Mucosa of rectum (tissue), 2 donors: Measurements from ENCODE around the gene RABEP1.

Experiments used
- H3K27ac ChIP-seq, 2 donors: one replicate each; pipeline ENCODE4 v1.7.0; 2013; ENCODE audit warnings: inconsistent platforms in 2 of 2, low read depth in 2 of 2, low read length in 2 of 2
- H3K27me3 ChIP-seq, 2 donors: one replicate each; pipeline ENCODE4 v1.7.0; 2013; ENCODE audit warnings: low read length in 2 of 2; ENCODE audit not compliant: control insufficient read depth in 2 of 2, insufficient read depth in 2 of 2
- H3K36me3 ChIP-seq, 2 donors: one replicate each; pipeline ENCODE4 v1.7.0; 2013; ENCODE audit warnings: low read length in 2 of 2; ENCODE audit not compliant: control insufficient read depth in 2 of 2, insufficient read depth in 2 of 2
- H3K4me1 ChIP-seq, 2 donors: one replicate each; pipeline ENCODE4 v1.7.0; 2013; ENCODE audit warnings: low read length in 2 of 2, mild to moderate bottlenecking in 1 of 2; ENCODE audit not compliant: control insufficient read depth in 2 of 2, insufficient read depth in 2 of 2
- H3K4me3 ChIP-seq, 2 donors: one replicate each; pipeline ENCODE4 v1.7.0; 2013; ENCODE audit warnings: low read length in 2 of 2
- H3K9ac ChIP-seq, 2 donors: one replicate each; pipeline ENCODE4 v1.7.0; 2013; ENCODE audit warnings: low read length in 2 of 2, low read depth in 1 of 2, mild to moderate bottlenecking in 1 of 2
- H3K9me3 ChIP-seq, 2 donors: one replicate each; pipeline ENCODE4 v1.7.0; 2013; ENCODE audit warnings: low read length in 2 of 2; ENCODE audit not compliant: control insufficient read depth in 2 of 2
- donor health status: healthy.
- donor health status: Normal muscosa, but diverticular disease.

The RABEP1 gene

DNA sequence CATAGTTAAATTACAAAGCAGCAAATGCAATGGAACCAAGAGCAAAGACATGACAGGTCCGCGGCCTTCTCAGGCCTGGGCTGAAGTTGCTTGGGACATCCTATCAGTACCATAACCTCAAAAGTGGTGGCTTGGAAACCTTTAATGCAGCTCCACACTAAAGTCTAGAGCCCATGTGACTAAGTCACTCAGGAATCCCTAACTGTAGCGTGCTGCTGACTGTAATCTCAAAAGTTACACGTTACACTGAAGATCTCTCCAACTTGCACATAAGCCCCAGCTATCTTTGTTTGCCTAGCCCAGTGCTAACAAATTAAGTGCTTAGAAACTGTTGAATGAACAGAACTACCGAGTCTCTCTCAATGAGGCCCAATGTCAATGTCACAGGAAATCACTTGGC, 109.6 kb downstream of the RABEP1 start:
- no peaks in the 10 kb centered on the region for H3K9me3 ChIP-seq
- H3K36me3 ChIP-seq: peaks cover 75% of the 10 kb centered on the region in 2 donors
- H3K4me1 ChIP-seq: no peaks in the 10 kb centered on the region
- no peak overlapping the region for H3K9ac ChIP-seq
- H3K4me3 ChIP-seq: no peak overlapping the region
- H3K27ac ChIP-seq: no peak overlapping the region
- no peaks in the 10 kb centered on the region for H3K27me3 ChIP-seq

DNA sequence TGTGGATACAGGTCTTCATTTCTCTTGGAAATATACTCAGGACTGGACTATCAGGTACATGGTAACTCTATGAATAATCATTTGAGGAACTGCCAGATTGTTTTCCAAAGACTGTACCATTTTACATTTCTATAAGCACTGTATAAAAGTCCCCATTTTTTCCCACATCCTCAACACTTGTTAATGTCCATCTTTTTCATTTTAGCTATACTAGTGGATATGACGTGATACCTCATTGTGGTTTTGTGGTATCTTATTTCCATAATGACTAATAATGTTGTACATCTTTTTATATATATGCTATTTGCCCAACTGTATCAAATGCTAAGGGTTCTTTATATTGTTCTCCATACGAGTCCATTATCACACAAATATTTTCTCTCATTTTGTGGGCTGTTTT, 114.5 kb downstream of the RABEP1 start:
- H3K4me1 ChIP-seq: no peaks in the 10 kb centered on the region
- peaks cover 52 to 66% of the 10 kb centered on the region in 2 donors for H3K36me3 ChIP-seq

DNA sequence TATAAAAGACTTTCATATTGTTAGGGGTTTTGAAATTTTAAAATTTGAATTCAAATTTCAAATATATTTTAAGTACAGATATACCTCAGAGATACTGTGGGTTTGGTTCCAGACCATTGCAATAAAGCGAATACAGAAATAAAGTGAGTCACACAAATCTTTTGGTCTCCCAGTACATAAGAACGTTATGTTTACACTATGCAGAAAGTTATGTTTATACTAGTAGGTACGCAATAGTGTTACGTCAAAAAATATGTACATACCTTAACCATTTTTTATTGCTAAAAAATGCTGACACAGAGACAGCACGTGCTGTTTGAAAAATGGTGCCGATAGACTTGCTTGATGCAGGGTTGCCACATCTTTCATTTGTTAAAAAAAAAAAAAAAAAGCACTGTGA, 117.7 kb downstream of the RABEP1 start:
- Histone ChIP-seq H3K36me3 (peaks cover 51 to 65% of the 10 kb centered on the region in 2 donors), H3K27ac (no peak overlapping the region), H3K4me1 (no peaks in the 10 kb centered on the region), H3K27me3 (no peaks in the 10 kb centered on the region), H3K9me3 (no peaks in the 10 kb centered on the region), H3K4me3 (no peak overlapping the region), H3K9ac (no peak overlapping the region)

More for the DNA sequence above, 114.5 kb downstream of the RABEP1 start:
- H3K4me3 ChIP-seq: no peak overlapping the region
- no peaks in the 10 kb centered on the region for H3K27me3 ChIP-seq
- H3K27ac ChIP-seq: no peak overlapping the region
- no peaks in the 10 kb centered on the region for H3K9me3 ChIP-seq
- no peak overlapping the region for H3K9ac ChIP-seq

DNA sequence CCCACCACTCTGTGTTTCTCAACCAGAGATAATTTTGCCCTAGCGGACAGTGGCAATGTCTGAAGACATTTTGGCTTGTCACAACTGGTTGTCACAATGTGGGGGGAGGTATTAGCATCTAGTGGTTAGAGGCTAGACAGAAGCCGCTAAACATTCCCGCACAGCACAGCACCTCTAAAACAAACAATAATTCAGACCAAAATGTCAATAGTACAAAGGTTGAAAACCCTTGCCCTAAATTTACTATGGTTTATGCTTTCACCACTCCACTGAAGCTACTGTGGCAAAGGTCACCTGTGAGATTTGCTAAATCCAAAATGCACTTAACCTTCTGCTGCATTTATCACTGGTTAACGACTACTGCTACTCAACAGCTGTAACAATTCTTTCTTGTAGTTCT, 123.3 kb downstream of the RABEP1 start:
- no peaks in the 10 kb centered on the region for H3K9me3 ChIP-seq
- H3K4me1 ChIP-seq: peaks cover 0 to 7% of the 10 kb centered on the region in 2 donors
- no peaks in the 10 kb centered on the region for H3K27me3 ChIP-seq
- no peak overlapping the region for H3K27ac ChIP-seq
- no peak overlapping the region for H3K4me3 ChIP-seq
- peaks cover 69 to 77% of the 10 kb centered on the region in 2 donors for H3K36me3 ChIP-seq
- H3K9ac ChIP-seq: no peak overlapping the region

DNA sequence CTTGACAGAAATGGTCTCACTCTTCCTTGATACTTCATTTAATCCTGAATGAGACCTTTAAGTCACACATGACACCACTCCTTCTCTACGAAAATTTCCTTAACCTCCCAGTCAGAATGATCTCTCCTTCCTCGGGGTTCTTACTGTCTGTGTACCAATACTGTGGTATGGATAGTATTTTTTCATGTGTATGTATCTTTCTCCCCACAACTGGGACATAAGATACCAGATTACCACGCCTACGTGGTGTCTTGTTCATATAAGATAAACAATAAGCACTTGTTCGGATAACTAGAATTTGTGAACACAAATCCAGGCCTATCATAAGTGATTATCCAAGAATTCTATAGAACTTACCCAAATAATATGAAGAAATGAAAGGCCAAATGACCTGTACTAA, 126.1 kb downstream of the RABEP1 start:
- peaks cover 71 to 79% of the 10 kb centered on the region in 2 donors for H3K36me3 ChIP-seq

DNA sequence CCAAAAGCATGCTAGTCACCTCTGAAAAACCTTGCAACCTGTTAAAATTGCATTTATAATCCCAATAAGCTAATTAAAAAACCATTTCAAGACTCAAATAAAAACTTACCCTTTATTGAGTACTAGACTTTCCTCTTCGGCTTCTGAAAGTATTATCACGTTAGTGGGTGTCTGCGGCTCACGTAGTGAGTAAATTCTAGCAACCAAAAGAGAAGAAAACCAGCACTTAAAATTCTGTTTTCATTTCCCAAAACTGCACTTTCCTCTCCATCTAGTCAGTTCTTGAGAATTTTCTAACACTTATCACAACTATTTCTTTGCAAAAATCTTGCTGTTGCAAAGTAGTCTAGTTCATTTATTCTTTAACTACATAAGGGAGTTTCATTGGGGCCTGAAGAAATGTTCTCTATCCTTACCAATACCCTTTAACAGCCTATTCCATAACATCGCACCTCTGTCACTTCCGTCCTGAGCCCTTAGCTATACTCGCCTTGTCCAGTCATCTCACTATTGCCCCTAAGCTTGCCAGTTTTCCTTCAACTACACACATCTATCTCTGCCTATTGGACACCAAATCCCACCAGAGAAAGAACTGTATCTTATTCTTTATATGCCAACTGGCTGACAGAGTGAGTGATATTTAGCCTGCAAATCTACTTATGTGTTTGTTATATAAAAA, 128.6 kb downstream of the RABEP1 start:
- Histone ChIP-seq H3K27ac (no peak overlapping the region), H3K4me1 (peaks cover 0 to 15% of the 10 kb centered on the region in 2 donors), H3K36me3 (peaks cover 71 to 73% of the 10 kb centered on the region in 2 donors), H3K27me3 (no peaks in the 10 kb centered on the region), H3K9me3 (no peaks in the 10 kb centered on the region), H3K4me3 (no peak overlapping the region), H3K9ac (no peak overlapping the region)

More for the DNA sequence above, 126.1 kb downstream of the RABEP1 start:
- H3K9me3 ChIP-seq: no peaks in the 10 kb centered on the region
- H3K4me3 ChIP-seq: no peak overlapping the region
- no peaks in the 10 kb centered on the region for H3K27me3 ChIP-seq
- H3K4me1 ChIP-seq: peaks cover 0 to 7% of the 10 kb centered on the region in 2 donors
- no peak overlapping the region for H3K27ac ChIP-seq
- no peak overlapping the region for H3K9ac ChIP-seq

DNA sequence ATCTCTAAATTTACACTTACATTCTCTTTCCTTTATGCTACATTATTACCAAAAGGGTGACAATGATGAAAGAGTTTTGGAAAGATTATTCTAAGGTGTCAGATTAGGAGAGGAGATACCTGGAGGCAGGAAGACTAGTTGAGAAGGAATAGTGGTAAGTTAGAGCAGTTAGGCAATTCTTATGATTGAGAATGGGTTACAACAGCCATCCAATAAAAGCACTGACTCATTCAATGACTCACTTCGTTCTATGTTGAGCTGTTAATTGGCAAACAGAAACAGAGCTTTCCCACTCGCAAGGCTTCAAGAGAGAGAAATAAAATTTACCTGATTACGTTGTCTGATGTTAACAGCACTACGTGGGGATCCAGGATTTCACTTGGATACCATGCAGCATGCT, 131.6 kb downstream of the RABEP1 start:
- Histone ChIP-seq H3K27ac (no peak overlapping the region), H3K36me3 (peaks cover 42 to 58% of the 10 kb centered on the region in 2 donors), H3K9ac (peak overlapping the region in 1 of 2 donors; percentile 15), H3K27me3 (no peaks in the 10 kb centered on the region), H3K4me1 (peaks cover 15 to 29% of the 10 kb centered on the region in 2 donors), H3K9me3 (no peaks in the 10 kb centered on the region), H3K4me3 (no peak overlapping the region)

DNA sequence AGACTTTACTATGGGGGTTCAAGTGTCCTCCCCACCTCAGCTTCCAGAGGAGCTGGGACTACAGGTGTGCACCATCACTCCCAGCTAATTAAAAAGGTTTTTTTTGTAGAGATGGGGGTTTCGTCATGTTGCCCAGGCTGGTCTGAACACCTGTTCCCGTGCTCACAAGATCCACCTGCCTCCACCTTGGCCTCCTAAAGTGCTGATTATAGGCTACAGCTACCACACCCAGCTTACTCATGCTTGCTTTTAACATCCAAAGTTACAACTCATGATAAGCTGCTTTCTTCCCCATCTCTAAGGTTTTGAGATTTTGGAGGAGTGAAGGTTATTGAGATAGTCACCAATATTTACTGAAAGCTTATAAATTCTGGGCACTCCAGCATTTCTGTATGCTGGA, 134.8 kb downstream of the RABEP1 start:
- peaks cover 21 to 39% of the 10 kb centered on the region in 2 donors for H3K4me1 ChIP-seq
- peak overlapping the region in 1 of 2 donors; percentile 4 for H3K4me3 ChIP-seq

DNA sequence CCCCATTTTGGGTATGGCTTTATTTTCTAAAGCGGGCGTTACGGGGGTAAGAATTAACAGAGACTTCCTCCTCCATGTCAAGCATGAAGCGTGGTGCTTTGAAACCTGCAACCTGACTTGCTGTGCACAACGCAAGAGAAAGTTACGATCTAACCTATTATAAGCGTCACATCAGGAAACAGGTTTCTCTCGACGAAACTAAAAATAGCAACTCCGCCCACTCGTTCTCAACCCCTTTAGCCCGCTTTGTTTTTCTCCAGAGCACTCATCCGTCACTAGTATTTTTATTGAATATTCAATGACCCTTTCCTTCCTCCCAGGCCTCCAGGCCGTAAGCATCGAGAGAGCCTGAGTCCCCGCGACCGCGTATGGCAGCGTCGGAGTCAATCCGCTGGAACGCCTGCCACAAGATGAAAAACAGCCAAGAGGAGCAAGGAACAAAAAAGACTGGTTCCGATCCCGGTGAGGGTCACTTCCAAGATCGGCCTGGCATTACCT, 136.8 kb downstream of the RABEP1 start:
- no peaks in the 10 kb centered on the region for H3K9me3 ChIP-seq
- H3K36me3 ChIP-seq: peaks cover 27 to 39% of the 10 kb centered on the region in 2 donors
- peak overlapping the region; percentile 92 to 93 for H3K4me3 ChIP-seq
- peaks cover 21 to 34% of the 10 kb centered on the region in 2 donors for H3K4me1 ChIP-seq
- peak overlapping the region; percentile 96 to 97 for H3K27ac ChIP-seq
- peak overlapping the region; percentile 95 to 98 for H3K9ac ChIP-seq
- H3K27me3 ChIP-seq: no peaks in the 10 kb centered on the region

More for the DNA sequence above, 134.8 kb downstream of the RABEP1 start:
- no peak overlapping the region for H3K9ac ChIP-seq
- peaks cover 23 to 44% of the 10 kb centered on the region in 2 donors for H3K36me3 ChIP-seq
- H3K27me3 ChIP-seq: no peaks in the 10 kb centered on the region
- H3K9me3 ChIP-seq: no peaks in the 10 kb centered on the region
- peak overlapping the region in 1 of 2 donors; percentile 57 for H3K27ac ChIP-seq

DNA sequence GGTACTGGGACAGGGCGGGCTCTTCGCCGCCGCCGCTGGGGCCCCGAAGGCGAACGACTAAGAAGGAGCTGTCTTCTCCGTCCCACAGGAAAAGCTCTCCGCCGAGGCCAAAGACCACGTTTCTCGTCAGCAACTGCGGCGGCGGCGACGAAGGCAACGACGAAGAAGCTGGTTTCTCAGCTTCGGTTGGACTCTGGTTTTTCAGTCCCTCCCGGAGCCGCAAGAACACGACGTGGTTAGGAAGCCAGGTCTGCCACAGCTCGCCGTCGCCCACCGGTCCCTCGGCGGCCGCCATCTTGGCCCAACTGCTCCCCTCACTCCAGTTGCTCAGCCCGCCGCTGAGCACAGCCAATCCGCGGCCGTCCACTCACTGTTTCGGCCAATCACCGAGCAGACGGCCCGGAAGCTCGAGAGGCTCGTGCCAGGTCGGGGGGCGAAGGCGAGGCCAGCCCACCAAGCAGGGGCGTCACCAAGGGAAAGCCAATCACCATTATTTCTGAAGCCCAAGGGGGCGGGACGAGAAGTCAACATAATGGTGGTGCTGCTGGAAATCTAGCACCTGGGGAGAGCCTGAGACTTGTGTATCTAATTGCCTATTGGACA, 137.4 kb downstream of the RABEP1 start, which contains the start of gene NUP88:
Gene NUP88 (minus strand): TSS at position 307 of the 603 bp plus-strand sequence. CDS start 12 bp downstream, at position 295.
- peaks cover 21 to 28% of the 10 kb centered on the region in 2 donors for H3K4me1 ChIP-seq
- H3K27ac ChIP-seq: peak within 1 kb of the TSS; percentile 96 to 97
- peaks cover 31 to 38% of the 10 kb centered on the region in 2 donors for H3K36me3 ChIP-seq
- H3K27me3 ChIP-seq: no peaks in the 10 kb centered on the region
- peak within 1 kb of the TSS; percentile 95 to 98 for H3K9ac ChIP-seq
- peak within 1 kb of the TSS; percentile 92 to 93 for H3K4me3 ChIP-seq
- H3K9me3 ChIP-seq: no peaks in the 10 kb centered on the region
